GM10266 (cell line): ENCODE measurements around the gene BPHL.
"Not testable (repeated sequence)": the region's sequence is repeated elsewhere in the genome, so short reads cannot be mapped to it uniquely, and the experiment has no call there.

ENCODE experiments used
- DNase-seq: peaks from one replicate; pipeline ENCODE4 v3.0.0; 2012; ENCODE audit errors: extremely low spot score
- TF ChIP-seq, protein P1 (sequence below): IDR thresholded peaks from 2 replicates; pipeline ENCODE4 v1.5.1; 2012; ENCODE audit warnings: mild to moderate bottlenecking, low read depth; ENCODE audit not compliant: control insufficient read depth, insufficient read depth; ENCODE audit errors: missing control alignments

The BPHL gene

DNA sequence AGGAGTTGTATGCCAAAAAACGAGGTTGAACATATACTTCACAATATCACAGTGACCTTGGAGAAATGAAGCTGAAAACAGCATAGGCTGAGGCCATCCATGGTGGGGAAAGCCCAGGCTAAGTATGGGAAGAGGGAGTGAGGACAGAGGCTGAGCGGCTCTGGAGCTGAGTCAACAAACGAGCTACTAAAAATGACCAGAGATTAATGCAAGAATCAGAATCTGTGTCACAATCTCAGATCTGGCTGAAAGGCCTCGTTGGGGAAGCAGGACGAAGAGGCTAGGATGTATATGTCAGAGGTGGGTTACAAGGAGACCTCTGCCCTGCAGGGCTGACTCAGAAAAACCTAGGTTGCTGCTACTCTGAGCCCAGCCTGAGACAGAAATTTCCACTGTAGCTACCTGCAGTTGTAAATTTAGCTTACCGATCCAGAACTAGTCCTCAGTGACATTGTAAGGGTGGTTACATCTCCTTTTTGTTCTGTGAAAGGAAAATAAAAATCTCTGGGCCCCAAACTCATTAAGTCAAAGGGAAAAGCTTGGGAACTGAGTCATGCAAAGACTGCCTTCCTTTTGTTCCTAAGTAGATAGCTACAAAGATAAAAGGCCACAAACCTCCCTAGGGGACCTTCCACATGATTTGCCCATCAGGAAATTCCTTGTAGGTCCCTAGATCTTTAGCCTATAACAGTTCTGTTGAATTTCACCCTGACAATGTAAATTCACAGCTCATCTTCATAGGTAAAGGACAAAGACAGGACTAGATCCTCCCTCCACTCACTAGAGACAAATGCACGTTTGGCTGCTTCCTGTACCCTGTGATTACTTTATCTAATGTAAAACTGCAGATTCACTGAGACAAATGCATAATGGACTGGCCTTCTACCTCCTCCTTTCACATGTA lies 47.4 kb downstream of the BPHL start:
- TF ChIP-seq, protein P1, sequence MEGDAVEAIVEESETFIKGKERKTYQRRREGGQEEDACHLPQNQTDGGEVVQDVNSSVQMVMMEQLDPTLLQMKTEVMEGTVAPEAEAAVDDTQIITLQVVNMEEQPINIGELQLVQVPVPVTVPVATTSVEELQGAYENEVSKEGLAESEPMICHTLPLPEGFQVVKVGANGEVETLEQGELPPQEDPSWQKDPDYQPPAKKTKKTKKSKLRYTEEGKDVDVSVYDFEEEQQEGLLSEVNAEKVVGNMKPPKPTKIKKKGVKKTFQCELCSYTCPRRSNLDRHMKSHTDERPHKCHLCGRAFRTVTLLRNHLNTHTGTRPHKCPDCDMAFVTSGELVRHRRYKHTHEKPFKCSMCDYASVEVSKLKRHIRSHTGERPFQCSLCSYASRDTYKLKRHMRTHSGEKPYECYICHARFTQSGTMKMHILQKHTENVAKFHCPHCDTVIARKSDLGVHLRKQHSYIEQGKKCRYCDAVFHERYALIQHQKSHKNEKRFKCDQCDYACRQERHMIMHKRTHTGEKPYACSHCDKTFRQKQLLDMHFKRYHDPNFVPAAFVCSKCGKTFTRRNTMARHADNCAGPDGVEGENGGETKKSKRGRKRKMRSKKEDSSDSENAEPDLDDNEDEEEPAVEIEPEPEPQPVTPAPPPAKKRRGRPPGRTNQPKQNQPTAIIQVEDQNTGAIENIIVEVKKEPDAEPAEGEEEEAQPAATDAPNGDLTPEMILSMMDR, result no peak
- DNase-seq, result no peak

DNA sequence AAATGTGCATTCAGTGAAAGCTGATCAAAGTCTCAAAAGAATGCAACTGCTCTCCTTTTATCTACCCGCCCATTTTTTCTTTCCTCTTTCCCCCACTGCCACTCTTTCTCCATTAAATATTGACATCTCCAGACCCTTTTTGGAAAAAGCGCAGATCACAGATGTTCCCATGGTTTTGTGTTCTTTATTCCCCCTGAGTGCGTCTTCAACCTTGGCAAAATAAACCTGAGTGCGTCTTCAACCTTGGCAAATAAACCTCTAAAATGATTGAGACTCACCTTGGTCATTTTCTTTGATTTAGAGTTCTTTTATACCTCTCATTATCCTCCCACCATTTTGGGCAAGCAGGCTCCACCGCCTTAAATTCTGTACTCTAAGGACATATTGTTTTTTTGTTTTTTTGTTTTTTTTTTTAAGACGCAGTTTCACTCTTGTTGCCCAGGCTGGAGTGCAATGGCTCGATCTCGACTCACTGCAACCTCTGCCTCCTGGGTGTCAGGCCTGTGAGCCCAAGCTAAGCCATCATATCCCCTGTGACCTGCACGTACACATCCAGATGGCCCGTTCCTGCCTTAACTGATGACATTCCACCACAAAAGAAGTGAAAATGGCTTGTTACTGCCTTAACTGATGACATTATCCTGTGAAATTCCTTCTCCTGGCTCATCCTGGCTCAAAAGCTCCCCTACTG lies 48.2 kb downstream of the BPHL start:
- DNase-seq, result not testable (repeated sequence)

DNA sequence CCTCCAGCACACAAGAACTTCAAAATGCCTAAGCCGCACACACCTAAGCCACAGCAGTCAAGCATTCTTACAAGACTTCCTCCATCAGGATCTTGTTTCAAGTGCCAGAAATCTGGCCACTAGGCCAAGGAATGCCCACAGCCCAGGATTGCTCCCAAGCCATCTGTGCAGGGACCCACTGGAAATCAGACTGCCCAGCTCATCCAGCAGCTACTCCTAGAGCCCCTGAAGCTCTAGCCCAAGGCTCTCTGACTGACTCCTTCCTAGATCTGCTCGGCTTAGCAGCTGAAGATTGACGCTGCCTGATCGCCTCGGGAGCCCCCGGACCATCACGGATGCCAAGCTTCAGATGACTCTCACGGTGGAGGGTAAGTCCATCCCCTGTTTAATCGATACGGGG lies 49.5 kb downstream of the BPHL start:
- not testable (repeated sequence) for DNase-seq

DNA sequence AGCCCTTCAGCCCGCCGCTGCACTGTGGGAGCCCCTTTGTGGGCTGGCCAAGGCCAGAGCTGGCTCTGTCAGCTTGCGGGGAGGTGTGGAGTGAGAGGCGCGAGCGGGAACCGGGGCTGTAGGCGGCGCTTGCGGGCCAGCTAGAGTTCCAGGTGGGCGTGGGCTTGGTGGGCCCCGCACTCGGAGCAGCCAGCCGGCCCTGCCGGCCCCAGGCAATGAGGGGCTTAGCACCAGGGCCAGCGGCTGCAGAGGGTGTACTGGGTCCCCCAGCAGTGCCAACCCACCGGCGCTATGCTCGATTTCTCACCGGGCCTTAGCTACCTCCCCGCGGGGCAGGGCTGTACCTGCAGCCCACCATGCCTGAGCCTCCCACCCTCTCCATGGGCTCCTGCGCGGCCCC lies 52.2 kb downstream of the BPHL start:
- DNase-seq, result not testable (repeated sequence)

DNA sequence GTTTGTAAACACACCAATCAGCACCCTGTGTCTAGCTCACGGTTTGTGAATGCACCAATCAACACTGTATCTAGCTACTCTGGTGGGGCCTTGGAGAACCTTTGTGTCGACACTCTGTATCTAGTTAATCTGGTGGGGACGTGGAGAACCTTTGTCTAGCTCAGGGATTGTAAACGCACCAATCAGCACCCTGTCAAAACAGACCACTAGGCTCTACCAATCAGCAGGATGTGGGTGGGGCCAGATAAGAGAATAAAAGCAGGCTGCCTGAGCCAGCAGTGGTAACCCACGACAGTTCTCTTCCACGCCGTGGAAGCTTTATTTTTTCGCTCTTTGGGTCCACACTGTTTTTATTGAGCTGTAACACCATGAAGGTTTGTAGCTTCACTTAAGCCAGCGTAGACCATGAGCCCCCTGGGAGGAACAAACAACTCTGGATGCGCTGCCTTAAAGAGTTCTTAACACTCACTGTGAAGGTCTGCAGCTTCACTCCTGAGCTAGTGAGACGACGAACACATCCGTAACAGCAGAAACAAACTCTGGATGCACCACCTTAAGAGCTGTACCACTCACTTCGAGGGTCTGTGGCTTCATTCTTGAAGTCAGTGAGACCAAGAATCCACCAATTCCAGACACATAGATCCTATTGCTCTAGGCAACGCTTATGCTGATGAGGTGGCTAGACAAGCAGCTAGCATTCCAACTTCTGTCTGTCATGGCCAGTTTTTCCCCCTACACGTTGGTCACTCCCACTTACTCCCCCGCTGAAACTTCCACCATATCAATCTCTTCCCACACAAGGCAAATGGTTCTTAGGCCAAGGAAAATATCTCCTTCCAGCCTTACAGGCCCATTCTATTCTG lies 53.0 kb downstream of the BPHL start:
- not testable (repeated sequence) for DNase-seq

DNA sequence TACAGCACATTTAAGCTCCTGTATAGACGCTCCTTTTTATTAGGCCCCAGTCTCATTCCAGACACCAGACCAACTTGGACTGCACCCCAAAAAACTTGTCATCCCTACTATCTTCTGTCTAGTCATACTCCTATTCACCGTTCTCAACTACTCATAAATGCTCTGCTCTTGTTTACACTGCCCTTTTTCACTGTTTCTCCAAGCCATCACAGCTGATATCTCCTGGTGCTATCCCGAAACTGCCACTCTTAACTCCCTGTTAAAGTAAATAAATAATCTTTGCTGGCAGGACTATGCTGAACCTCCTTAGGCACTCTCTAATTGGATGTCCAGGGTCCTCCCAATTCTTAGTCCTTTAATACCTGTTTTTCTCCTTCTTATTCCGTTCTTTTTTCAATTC lies 54.3 kb downstream of the BPHL start:
- not testable (repeated sequence) for DNase-seq

DNA sequence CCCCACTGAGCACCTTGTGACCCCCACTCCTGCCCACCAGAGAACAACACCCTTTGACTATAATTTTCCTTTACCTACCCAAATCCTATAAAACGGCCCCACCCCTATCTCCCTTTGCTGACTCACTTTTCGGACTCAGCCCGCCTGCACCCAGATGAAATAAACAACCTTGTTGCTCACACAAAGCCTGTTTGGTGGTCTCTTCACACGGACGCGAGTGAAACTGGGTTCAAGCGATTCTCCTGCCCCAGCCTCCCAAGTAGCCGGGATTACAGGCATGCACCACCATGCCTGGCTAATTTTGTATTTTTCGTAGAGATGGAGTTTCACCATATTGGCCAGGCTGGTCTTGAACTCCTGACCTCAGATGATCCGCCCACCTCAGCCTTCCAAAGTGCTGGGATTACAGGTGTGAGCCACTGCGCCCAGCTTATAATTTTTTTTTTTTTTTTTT lies 55.2 kb downstream of the BPHL start:
- DNase-seq, result not testable (repeated sequence)

DNA sequence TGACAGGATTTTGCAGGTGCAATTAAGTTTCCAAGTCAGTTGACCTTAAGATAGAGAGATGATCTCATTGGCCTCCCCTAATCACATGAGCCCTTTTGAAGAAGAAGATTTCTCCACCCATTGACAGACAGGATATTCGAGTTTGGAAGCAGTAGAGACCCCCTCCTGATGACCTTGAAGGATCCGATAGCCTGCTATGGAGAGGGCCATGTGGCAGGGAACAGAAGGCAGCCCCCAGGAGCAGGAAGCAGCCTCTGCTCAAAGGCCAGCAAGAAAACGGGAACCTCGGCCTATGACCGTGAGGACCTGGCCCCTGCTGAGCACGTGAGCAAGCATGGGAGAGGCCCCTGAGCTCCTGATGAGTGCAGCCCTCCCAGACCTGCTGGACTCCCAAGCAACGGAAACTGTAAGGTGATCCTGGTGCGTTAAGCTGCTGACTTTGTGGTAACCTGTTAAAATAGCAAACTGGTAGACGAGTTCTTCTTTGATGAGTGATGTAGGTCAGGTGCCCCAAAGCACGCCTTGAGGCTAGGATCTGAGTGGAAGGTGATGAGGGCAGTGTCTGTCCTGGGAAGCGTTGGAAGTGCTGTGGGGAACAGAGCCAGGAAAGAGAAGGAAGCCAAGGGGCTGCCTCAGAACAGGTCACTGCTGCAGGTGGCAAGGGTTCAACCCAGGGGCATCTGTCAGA lies 57.3 kb downstream of the BPHL start:
- DNase-seq, result no peak
- TF ChIP-seq, protein P1, result no peak

DNA sequence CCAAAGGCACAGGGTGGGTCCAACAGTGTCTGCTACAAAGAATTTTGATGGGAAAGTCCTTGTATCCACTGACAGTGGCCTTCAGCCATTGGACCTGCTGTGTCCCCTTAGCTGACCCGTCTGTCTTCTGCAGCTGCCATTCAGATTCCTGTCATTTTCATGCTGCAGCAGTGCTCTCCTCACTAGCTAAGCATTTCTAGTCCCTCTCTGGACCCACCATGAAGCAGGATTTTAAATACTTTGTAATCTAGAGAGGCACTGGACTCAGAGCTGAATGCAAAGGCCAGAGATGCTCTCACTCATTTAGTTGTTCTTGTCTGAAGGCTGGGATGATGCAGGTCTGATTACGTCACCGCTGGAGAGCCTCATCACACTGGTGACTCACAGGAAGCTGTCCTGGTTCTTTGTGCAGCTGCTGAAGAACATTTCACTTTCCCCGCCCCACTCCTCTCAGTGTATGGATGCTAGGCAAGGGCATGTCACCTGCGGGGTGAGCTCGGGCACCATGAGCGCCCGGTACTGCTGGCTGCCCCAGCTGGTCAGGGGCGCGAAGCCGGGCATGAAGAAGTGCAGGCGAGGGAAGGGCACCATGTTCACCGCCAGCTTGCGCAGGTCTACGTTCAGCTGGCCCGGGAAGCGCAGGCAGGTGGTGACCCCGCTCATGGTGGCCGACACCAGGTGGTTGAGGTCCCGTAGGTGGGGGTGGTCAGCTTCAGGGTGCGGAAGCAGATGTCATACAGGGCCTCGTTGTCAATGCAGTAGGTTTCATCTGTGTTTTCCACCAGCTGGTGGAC lies 58.2 kb downstream of the BPHL start:
- DNase-seq, result no peak
- TF ChIP-seq, protein P1, result no peak

DNA sequence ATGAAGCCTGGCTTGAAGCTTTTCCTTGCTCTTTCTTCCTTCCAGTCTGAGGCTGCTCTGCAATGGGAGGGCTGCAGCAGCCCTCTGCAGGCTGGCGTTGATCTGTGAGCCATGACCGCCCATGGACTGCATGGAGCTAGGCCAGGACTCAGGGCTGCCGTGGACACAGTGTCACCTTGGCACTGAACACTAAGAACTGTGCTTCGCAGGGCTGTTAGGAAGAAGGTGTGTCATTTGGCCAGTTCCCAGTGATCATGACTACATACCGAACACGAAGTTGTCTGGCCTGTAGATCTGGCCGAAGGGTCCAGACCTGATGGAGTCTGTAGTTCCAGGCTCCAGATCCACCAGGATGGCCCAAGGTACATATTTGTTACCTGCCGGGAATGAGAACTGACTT lies 60.2 kb downstream of the BPHL start:
- not testable (repeated sequence) for DNase-seq

DNA sequence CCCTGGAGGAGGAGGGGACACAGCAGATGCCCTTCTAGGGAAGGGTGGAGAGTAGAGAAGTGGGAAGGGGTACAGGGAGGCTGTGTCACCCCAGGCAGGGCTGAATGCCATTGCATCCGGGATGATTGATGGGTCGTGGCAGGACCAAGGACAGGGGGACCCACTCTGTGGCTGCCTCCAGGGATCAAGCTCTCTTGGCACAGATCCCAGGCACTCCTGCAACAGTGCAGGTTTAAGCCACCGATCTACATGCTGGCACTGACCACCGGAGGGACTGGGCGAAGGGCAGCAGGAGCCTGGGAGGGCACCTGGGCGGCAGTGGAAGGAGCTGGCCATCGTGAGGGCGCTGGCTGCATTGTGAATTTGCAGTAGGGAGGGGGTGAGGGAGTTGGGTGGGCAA lies 61.4 kb downstream of the BPHL start:
- not testable (repeated sequence) for DNase-seq
